Putamen (tissue), 1 donor: ENCODE data around the gene SSR4.

Experiments used
- DNase-seq: peaks from one replicate; pipeline ENCODE4 v3.0.0-alpha.2; 2016; ENCODE audit warnings: low spot score

The SSR4 gene

DNA sequence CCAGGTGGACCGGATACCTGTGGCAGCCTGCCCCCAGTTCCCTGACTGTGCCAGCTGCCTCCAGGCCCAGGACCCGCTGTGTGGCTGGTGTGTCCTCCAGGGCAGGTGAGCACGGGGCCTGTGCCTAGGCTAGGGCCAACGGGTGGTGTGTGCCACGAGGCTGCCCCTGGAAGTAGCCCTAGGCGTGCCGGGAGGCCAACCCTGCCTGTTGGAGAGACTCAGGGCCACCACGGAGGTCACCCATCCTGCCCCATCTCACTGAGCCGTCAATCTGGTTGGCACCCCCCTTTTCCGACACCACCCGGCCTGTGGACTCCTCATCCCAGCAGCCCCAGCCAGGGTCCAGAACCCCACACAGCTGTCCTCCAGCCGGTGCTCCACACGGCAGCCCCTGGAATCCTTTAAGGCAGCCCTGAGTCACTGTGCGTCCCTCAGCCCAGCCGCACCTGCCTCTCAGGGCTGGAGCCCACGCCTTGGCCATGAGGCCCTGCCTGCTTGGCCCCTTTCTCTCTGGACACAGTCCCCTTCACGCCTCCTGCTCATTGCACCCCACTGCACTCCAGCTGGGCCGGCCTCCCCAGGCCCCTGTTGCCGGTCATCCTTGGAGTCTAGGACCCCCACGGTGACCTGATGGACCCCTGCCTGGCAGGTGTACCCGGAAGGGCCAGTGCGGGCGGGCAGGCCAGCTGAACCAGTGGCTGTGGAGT, 25.2 kb upstream of the SSR4 start:
- DNase-seq, result no peak

DNA sequence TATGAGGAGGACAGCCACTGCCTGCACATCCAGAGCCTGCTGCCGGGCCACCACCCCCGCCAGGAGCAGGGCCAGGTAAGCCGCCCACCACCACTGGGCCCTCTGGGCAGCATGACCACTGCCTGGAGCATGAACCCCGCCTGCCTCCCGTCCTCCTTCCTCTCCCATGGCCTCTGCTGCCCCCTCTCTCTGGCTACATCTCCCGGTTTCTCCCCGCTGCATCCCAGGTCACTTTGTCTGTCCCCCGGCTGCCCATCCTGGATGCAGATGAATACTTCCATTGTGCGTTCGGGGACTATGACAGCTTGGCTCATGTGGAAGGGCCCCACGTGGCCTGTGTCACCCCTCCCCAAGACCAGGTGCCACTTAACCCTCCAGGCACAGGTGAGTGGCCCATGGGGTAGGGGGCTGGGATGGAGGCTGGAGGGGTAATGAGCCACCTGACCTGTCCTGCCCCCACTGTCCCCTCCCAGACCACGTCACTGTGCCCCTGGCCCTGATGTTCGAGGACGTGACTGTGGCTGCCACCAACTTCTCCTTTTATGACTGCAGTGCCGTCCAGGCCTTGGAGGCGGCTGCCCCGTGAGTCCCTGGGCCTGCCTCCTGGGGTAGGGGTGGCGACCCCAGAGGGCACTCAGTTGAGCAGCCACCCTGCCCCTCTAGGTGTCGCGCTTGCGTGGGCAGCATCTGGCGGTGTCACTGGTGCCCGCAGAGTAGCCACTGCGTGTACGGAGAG, 24.4 kb upstream of the SSR4 start:
- no peak for DNase-seq

DNA sequence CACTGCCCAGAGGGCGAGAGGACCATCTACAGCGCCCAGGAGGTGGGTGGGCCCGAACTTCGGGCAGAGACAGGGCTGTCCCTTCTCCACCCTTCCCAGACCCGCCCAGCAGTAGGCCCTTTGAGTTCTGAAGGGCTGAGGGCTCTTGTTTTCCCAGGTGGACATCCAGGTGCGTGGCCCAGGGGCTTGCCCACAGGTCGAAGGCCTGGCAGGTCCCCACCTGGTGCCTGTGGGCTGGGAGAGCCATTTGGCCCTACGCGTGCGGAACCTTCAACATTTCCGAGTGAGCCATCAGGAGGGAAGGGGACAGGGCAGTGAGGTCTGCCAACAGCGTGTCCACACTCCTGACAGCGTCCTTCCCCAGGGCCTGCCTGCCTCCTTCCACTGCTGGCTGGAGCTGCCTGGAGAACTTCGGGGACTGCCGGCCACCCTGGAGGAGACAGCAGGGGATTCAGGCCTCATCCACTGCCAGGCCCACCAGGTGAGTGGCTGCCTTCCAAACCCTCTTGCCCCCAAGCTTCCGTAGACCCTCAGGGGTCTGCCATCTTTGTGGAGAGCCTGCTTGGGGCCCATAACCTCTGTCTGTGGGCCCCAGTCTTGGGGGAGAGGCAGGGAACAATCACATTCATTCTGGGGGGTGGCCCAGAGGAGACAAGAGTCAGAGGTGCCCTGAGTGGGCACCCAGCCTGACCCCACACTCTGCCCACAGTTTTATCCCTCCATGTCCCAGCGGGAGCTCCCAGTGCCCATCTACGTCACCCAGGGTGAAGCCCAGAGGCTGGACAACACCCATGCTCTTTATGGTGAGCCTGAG, 23.7 kb upstream of the SSR4 start:
- no peak for DNase-seq

DNA sequence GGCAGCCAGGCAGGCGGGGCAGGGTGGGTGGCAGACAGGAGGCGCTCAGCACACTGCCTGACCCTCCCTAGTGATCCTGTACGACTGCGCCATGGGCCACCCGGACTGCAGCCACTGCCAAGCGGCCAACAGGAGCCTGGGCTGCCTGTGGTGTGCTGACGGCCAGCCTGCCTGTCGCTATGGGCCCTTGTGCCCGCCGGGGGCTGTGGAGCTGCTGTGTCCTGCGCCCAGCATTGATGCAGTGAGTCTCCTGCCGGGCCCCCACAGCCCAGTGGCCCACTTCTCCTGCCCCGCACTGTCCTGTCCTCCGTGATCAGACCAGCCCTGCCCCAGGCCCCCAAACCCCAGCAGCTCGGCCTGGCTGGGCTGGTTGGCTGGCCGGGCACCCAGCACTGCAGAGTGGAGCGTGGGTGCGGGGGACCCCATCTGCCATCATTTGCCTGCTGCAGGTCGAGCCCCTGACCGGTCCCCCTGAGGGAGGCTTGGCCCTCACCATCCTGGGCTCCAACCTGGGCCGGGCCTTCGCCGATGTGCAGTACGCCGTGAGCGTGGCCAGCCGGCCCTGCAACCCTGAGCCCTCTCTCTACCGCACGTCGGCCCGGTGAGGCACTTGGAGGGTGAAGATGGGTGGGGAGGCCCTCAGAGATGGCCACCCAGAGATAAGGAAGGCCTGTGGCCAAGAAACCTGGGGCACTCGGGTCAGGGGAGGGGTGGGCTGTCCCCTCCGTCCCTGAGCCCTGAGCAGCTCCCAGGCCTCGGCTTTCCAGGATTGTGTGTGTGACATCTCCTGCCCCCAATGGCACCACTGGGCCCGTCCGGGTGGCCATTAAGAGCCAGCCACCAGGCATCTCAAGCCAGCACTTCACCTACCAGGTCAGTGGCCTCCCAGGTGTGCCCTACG, 22.8 kb upstream of the SSR4 start:
- no peak for DNase-seq

DNA sequence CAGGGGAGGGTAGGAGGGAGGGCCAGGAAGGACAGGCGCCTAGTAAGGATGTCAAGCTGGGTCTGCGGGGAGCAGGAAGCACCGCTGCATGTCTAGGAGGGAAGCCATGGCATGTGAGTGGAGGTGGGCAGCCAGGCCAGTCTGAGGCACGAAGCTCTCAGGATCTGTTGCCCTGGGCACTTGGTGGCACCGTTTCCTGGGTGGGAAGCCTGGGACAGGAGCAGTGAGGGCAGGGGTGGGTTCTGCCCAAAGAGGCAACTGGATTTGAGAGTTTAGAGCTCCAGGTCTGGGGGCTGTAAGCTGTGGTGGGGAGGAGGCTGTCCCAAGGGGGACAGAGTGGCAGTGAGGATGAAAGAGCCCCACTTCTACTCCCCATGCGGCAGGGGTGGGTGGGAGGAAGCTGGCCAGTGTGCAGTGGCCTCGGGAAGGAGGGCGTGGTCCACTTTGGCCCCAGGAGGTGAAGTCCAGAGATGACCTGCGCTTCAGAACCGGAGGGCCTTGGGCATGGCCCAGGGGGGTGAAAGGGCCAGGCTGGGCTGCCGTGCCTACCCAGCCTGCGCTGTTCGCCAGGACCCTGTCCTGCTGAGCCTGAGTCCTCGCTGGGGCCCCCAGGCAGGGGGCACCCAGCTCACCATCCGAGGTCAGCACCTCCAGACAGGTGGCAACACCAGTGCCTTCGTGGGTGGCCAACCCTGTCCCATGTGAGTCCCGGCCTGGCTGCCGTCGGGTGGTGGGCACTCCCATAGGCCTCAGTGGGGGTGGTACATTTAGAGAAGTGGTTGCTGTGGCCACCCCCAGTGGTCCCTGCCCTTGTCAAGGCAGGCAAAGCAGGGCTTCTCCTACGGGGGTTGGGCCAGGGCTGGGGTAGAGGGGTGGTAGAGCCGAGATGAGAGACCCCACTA, 21.9 kb upstream of the SSR4 start:
- DNase-seq, result no peak

DNA sequence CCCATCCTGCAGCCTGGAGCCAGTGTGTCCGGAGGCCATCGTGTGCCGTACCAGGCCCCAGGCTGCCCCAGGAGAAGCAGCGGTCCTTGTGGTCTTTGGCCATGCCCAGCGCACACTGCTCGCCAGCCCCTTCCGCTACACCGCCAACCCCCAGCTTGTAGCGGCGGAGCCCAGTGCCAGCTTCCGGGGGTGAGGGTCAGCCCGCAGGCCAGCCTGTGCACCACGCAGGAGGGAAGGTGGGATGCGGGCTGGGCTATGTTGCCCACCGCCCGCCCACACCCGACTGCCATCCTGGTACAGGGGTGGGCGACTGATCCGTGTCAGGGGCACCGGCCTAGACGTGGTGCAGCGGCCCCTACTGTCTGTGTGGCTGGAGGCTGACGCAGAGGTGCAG, 21.3 kb upstream of the SSR4 start:
- no peak for DNase-seq

DNA sequence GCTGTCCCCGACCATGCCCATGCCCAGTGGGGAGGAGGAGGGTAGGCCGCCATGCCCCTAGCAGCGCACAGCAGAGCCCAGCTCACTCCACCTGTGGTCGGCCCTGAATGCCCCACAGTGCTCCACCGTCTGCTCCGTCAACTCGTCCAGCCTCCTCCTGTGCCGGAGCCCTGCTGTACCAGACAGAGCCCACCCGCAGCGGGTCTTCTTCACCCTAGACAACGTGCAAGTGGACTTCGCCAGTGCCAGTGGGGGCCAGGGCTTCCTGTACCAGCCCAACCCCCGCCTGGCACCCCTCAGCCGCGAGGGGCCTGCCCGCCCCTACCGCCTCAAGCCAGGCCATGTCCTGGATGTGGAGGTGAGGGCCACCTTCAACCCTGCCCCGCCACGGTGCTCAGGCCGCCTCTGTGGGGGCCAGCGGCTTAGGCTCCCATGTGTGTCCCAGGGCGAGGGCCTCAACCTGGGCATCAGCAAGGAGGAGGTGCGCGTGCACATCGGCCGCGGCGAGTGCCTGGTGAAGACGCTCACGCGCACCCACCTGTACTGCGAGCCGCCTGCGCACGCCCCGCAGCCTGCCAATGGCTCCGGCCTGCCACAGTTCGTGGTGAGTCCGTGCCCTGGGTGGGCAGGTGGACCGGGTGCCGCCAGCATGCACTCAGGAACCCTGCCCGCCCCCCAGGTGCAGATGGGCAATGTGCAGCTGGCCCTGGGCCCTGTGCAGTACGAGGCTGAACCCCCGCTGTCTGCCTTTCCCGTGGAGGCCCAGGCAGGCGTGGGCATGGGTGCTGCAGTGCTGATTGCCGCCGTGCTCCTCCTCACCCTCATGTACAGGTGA, 20.5 kb upstream of the SSR4 start:
- no peak for DNase-seq

DNA sequence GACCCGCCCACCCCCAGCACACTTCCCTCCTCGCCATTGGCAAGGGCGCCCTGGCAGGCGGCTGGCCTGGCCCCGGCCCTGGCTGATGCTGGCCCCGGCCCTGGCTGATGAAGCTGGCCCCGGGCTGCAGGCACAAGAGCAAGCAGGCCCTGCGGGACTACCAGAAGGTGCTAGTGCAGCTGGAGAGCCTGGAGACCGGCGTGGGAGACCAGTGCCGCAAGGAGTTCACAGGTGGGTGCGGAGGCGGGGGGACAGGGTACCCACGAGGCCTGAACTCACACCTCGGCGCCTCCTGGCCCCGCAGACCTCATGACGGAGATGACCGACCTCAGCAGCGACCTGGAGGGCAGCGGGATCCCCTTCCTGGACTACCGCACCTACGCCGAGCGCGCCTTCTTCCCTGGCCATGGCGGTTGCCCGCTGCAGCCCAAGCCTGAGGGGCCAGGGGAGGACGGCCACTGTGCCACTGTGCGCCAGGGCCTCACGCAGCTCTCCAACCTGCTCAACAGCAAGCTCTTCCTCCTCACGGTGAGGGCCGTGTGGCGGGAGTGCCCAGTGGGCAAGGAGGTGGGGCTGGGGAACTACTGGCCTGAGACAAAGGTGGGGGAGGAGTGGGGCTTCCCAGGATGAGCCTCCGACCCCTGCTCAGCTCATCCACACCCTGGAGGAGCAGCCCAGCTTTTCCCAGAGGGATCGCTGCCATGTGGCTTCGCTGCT, 19.7 kb upstream of the SSR4 start:
- DNase-seq, result no peak

DNA sequence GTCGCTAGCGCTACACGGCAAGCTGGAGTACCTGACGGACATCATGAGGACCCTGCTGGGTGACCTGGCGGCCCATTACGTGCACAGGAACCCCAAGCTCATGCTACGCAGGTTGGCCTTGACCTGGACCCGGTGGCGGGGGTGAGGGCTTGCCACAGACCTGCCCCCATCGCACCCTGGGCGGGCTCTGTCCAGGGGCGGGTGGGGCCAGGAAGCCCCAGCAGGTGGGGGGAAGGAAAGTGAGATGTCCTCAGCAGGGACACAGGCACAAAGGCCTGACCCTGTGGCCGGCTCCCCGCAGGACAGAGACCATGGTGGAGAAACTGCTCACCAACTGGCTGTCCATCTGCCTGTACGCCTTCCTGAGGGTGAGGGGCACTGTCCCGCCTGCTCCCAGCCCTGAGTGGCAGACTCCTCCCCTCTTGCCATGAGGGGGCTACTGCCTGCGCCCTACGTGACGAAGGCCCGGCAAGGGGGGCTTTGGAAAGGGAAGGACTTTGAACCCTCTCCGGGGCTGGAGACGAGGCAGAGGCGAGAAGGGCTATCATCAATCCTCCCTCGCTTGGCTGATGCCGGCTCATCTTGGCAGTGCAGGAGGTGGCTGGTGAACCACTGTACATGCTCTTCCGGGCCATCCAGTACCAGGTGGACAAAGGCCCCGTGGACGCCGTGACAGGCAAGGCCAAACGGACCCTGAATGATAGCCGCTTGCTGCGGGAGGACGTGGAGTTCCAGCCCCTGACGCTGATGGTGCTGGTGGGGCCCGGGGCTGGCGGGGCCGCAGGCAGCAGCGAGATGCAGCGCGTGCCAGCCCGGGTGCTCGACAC, 19.0 kb upstream of the SSR4 start:
- DNase-seq, result no peak

DNA sequence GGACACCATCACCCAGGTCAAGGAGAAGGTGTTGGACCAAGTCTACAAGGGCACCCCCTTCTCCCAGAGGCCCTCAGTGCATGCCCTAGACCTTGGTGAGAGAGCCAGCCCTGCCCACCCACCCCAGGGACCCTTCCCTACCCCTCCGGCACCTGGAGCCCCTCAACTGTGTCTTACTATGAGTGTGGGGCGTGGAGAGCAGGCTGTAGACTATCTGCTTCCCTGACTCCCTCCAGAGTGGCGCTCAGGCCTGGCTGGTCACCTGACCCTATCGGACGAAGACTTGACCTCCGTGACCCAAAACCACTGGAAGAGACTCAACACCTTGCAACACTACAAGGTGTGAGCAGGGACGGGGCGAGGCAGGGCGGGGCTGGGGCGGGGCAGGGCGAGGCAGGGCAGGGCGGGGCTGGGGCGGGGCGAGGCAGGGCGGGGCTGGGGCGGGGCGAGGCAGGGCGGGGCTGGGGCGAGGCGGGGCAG, 18.3 kb upstream of the SSR4 start:
- no peak for DNase-seq

DNA sequence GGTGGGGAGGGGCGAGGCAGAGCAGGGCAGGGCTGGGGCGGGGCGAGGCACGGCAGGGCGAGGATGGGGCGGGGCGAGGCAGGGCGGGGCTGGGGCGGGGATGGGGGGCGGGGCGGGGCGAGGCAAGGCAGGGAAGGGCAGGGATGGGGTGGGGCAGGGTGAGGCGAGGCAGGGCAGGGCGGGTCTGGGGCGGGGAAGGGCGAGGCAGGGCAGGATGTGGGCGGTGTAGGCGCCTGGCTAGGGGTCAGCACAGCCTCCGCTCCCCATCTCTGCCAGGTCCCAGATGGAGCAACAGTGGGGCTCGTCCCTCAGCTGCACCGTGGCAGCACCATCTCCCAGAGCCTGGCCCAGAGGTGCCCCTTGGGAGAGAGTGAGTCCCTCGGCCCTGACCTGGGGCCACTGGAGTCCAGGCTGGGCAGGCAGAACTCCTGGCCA, 17.8 kb upstream of the SSR4 start:
- no peak for DNase-seq

DNA sequence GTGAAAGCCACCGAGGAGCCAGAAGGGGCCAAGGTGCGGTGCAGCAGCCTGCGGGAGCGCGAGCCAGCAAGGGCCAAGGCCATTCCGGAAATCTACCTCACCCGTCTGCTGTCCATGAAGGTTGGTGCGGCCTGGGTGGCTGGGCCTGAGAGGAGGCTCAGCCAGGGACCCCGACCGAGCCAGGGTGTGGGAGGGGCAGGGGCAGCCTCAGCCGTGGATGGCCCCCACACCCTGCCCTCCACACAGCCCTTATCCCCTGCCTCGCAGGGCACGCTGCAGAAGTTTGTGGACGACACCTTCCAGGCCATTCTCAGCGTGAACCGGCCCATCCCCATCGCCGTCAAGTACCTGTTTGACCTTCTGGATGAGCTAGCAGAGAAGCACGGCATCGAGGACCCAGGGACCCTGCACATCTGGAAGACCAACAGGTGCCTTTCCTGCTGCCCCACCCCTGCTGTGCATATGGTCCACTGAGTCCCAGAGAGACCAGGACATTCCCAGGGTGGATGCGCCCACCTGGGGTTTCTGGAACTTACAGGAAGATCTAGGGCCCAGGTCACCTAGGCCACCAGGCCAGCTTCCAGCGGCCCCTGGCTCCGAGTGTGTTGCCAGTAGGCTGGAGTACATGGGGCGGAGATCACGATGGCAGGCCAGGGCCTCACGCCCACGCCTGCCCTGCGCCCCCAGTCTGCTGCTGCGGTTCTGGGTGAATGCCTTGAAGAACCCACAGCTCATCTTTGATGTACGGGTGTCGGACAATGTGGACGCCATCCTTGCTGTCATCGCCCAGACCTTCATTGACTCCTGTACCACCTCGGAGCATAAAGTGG, 17.0 kb upstream of the SSR4 start:
- DNase-seq, result no peak

DNA sequence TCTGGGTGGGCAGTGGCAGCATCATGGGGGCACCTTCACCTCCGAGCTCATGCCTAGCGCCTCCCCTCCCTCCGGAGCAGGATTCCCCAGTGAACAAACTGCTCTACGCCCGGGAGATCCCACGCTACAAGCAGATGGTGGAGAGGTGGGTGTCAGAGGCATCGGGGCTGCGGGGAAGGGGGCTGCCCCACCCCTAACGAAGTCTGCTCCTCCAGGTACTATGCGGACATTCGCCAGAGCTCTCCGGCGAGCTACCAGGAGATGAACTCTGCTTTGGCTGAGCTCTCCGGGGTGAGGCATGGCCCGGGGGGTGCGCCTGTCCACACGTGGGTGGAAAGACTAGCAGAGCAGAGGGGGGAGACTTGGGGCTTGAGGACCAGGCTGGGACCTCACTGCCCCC, 16.3 kb upstream of the SSR4 start:
- DNase-seq, result no peak

DNA sequence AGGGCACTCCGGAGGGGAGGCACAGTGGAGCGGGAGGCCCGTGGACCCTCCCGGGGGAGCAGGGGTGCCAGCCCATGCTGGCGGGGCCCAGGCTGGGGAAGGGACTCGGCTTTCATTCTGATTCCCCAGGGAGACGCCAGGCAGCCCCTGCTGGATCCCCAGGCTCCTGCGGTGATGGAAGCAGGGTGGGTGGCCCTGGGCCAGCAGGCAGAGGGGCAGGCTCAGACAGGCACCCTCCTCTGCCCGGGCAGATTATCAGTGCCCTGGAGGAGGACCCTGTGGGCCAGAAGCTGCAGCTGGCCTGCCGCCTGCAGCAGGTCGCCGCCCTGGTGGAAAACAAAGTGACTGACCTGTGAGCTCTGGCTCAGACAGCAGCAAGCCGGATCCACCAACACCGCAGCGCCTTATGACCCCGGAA, 15.8 kb upstream of the SSR4 start:
- no peak for DNase-seq

DNA sequence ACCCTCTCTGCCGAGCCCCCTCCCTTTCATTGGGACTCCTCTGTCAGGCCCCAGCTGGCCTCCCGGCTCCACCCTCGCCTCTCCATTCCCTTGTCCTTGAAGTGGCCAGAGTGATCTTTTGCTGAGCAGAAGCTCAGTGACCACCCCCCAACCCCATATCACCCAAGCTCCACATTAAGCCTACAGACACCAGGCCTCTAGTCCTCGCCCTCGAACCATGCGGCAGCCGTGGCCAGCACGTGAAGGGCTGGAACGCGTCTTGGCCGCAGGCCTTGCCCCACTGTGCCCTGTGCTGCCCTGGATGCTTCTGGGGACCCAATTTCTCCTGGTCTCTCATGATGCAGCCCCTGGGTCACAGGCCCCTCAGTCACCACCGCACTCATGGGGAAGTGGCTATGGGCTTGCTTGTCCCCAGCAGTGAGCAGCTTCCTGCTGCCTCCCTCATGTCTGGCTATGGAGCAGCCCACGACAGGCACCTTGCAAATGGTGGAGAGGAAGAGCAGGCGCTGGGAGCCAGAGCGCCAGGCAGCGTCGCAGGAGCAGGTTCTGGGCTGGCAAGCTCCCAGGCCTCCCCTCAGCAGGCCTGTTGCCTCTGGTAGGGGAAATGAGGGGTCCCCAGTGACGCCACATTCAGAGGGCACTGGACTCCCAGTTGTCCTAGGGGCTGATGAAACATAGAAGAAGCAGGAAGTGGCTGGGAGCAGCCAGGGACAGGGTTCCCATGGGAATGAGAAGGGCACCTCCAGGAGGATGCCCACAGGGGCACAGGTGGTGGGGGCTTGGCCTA, 14.4 kb upstream of the SSR4 start:
- DNase-seq, result no peak

DNA sequence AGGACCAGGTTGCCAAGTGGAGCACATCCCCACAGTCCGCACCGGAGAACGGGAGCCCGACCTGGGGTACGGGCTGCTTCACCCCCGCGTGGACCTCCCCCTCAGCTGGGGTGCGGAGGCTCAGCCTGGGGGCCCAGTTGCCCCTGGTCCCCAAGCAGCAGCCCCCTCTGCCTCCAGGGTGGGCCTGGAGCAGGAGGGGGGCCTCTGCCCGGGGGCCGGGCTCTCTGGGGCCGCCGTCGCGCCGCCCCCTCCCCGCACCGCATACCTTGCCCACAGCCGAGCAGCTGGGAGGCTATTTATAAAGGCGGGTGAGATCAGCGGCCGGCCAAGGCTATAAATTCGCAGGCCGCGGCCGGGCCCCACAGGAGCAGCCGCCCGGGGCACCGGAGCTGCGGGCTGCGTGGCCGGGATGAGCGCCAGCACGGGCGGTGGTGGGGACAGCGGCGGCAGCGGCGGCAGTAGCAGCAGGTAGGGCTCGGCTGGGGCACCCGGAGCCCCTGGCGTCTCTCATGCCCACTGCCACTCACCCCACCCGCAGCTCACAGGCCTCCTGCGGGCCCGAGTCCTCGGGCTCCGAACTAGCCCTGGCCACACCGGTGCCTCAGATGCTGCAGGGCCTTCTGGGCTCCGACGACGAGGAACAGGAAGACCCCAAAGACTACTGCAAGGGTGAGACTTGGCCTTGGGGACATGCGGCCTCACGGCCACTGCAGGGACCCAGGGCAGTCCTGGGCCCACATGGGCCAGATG, 13.6 kb upstream of the SSR4 start, which contains the start of gene SRPK3:
TSS of gene SRPK3 (plus strand) at position 364 of the 750 bp plus-strand sequence. CDS start at position 410, 46 bp downstream.
- no peak for DNase-seq
